K562 (cell line): ENCODE results near the gene S100A1. TPM values are rescaled to one million over a fixed set of nuclear protein-coding genes. Genes with fewer than 3 reads are reported as not detected.

Experiments
- ATAC-seq: fragments of 200-7000 bp; cut with Tn5 transposase; 3 replicates; pipeline ENCODE4 v1.9.1; 2020; ENCODE audit warnings: moderate library complexity
- BruUV-seq: library from RNA; stranded (reverse); fragments of 400-500 nt; replicated peaks from 2 replicates; lab custom pipeline; 2021; lab: Mats Ljungman, UMichigan
- CTCF ChIA-PET: fragments of 300-600 bp; formaldehyde crosslinking; extraction: SDS; loops from one replicate; lab custom pipeline; 2021; ENCODE audit warnings: low intra/inter-chr PET ratio; lab: Yijun Ruan, JAX
- POLR2A ChIA-PET: fragments of 300-600, 350-650 bp; sonication (Branson Sonifier 250); formaldehyde crosslinking; extraction: SDS; loops from one replicate; lab custom pipeline; 2021; ENCODE audit warnings: antibody characterized with exemption, inconsistent platforms; lab: Yijun Ruan, JAX
- DNase-seq, 4 experiments: peaks; one replicate each; pipeline versions ENCODE4 v3.0.0 to v3.0.0-alpha.2; 2011 to 2018; ENCODE audit warnings: low spot score in 3 of 4, mixed read lengths in 3 of 4; ENCODE audit errors: extremely low read depth in 1 of 4
- FAIRE-seq: peaks from 2 replicates; lab custom pipeline; 2011; peaks lifted over from hg19 to GRCh38; lab: Jason Lieb, UNC
- H2AFZ ChIP-seq: 2 replicates; pipeline ENCODE4 v1.6.0; 2011; ENCODE audit warnings: low read depth, low read length, control low read depth, inconsistent platforms
- H3K27ac ChIP-seq: fragments of 200-600 bp; 3 replicates; pipeline ENCODE4 v1.8.0; 2011; ENCODE audit warnings: low read depth, mild to moderate bottlenecking, control low read depth, inconsistent platforms, low read length, moderate library complexity, mixed read lengths; ENCODE audit errors: extremely low read depth
- H3K27me3 ChIP-seq, 2 experiments: fragments of 300-600 bp in 1 of 2; 2 replicates in 1 of 2; 3 replicates in 1 of 2; pipeline versions ENCODE4 v1.6.0 to v1.8.0; 2011; ENCODE audit warnings: inconsistent platforms in 2 of 2, low read length in 2 of 2, mild to moderate bottlenecking in 1 of 2, mixed read lengths in 1 of 2, moderate library complexity in 1 of 2; ENCODE audit not compliant: control insufficient read depth in 2 of 2, insufficient read depth in 2 of 2
- H3K36me3 ChIP-seq: fragments of 300-600 bp; 3 replicates; pipeline ENCODE4 v1.8.0; 2011; ENCODE audit warnings: mild to moderate bottlenecking, low read length, inconsistent platforms; ENCODE audit not compliant: control insufficient read depth, insufficient read depth
- H3K4me1 ChIP-seq, 2 experiments: fragments of 200-600 bp in 1 of 2; replicated peaks in 1 of 2; 2 replicates in 1 of 2; 3 replicates in 1 of 2; pipeline versions ENCODE4 v1.5.1 to v1.8.0; 2011; ENCODE audit warnings: inconsistent platforms in 2 of 2, low read length in 2 of 2, mild to moderate bottlenecking in 1 of 2, mixed read lengths in 1 of 2, moderate library complexity in 1 of 2; ENCODE audit not compliant: control insufficient read depth in 2 of 2, insufficient read depth in 2 of 2
- H3K4me2 ChIP-seq: 2 replicates; pipeline ENCODE4 v1.6.1; 2011; ENCODE audit warnings: low read length, control low read depth, inconsistent platforms, mixed read lengths; ENCODE audit not compliant: insufficient read depth
- H3K4me3 ChIP-seq: fragments of 200-600 bp; sonication (generic), shearing (Covaris generic); 2 replicates; pipeline ENCODE4 v1.5.1; 2016; ENCODE audit warnings: control low read depth, inconsistent platforms
- H3K79me2 ChIP-seq: fragments of 200-600 bp; 3 replicates; pipeline ENCODE4 v1.8.0; 2011; ENCODE audit warnings: low read length, inconsistent platforms; ENCODE audit not compliant: control insufficient read depth, insufficient read depth
- H3K9ac ChIP-seq, 2 experiments: 2 replicates each; pipeline versions ENCODE4 v1.6.0 to v1.6.1; 2011; ENCODE audit warnings: low read depth in 2 of 2, low read length in 2 of 2, control low read depth in 1 of 2, inconsistent platforms in 1 of 2, mild to moderate bottlenecking in 1 of 2, mixed read lengths in 1 of 2; ENCODE audit not compliant: insufficient read depth in 1 of 2
- H3K9me1 ChIP-seq: one replicate; pipeline ENCODE4 v1.6.0; 2011; ENCODE audit warnings: inconsistent platforms, mild to moderate bottlenecking, low read length, moderate library complexity; ENCODE audit not compliant: control insufficient read depth, insufficient read depth
- H3K9me3 ChIP-seq: replicated peaks from 2 replicates; pipeline ENCODE4 v1.5.1; 2011; ENCODE audit warnings: low read depth, low read length, inconsistent platforms; ENCODE audit not compliant: control insufficient read depth, insufficient read depth
- H4K20me1 ChIP-seq: replicated peaks from 2 replicates; pipeline ENCODE4 v1.6.1; 2011; ENCODE audit warnings: low read length, inconsistent platforms, mixed read lengths; ENCODE audit not compliant: control insufficient read depth, insufficient read depth
- ARID1B ChIP-seq: fragments of 450-650 bp; IDR thresholded peaks from 2 replicates; pipeline ENCODE4 v1.6.1; 2016; ENCODE audit warnings: antibody characterized with exemption, mild to moderate bottlenecking, inconsistent platforms
- CREB1 ChIP-seq, 2 experiments: sonication (generic) in 1 of 2; formaldehyde crosslinking in 1 of 2; IDR thresholded peaks; 2 replicates each; pipeline versions ENCODE4 v1.6.1 to v1.8.0; 2012 to 2022; ENCODE audit warnings: inconsistent platforms in 1 of 2, mild to moderate bottlenecking in 1 of 2, missing genetic modification reagents in 1 of 2, moderate library complexity in 1 of 2
- FOXK1 ChIP-seq: sonication (generic); formaldehyde crosslinking; IDR thresholded peaks from 2 replicates; pipeline ENCODE4 v1.8.0; 2022; ENCODE audit warnings: missing genetic modification reagents, mild to moderate bottlenecking, borderline replicate concordance
- GABPB1 ChIP-seq: sonication (generic); formaldehyde crosslinking; IDR thresholded peaks from 2 replicates; pipeline ENCODE4 v1.8.0; 2022; ENCODE audit warnings: mild to moderate bottlenecking, missing genetic modification reagents
- GTF2A2 ChIP-seq: IDR thresholded peaks from 2 replicates; pipeline ENCODE4 v1.6.1; 2016; ENCODE audit warnings: mild to moderate bottlenecking, missing genetic modification characterization, missing compliant biosample characterization
- KDM5B ChIP-seq: fragments of 200-600 bp; sonication (generic); IDR thresholded peaks from 2 replicates; pipeline ENCODE4 v1.6.1; 2012; ENCODE audit warnings: low read depth, mild to moderate bottlenecking, moderate library complexity, low read length, control low read depth, inconsistent platforms; ENCODE audit not compliant: insufficient replicate concordance
- NR1H2 ChIP-seq: sonication (generic); formaldehyde crosslinking; IDR thresholded peaks from 2 replicates; pipeline ENCODE4 v1.4.0; 2020; ENCODE audit warnings: mild to moderate bottlenecking, missing genetic modification reagents
- POLR3A ChIP-seq: IDR thresholded peaks from 2 replicates; pipeline ENCODE4 v1.6.1; 2011; ENCODE audit warnings: borderline replicate concordance, mild to moderate bottlenecking, moderate library complexity; ENCODE audit not compliant: insufficient read length, insufficient read depth; ENCODE audit errors: extremely low read depth
- POU5F1 ChIP-seq: fragments of 150-350 bp; IDR thresholded peaks from 2 replicates; pipeline ENCODE4 v1.6.1; 2014; ENCODE audit warnings: borderline replicate concordance, low read length, low read depth, mild to moderate bottlenecking; ENCODE audit not compliant: partially characterized antibody
- U2AF2 ChIP-seq: fragments of 200-400 bp; formaldehyde crosslinking; optimal IDR thresholded peaks from 2 replicates; pipeline ENCODE3; 2017; ENCODE audit warnings: low read depth, mild to moderate bottlenecking, low read length
- WGBS: fragments of 100-300 bp; shearing (Covaris generic); methylation state at CpG from one replicate; pipeline ENCODE4 v1.1.6; 2016; ENCODE audit warnings: low coverage, mixed read lengths; ENCODE audit not compliant: insufficient coverage; ENCODE audit errors: missing lambda C conversion rate; 5-methylcytosine and 5-hydroxymethylcytosine counted together
- in situ Hi-C: fragments of 300-500 bp; cut with MboI; formaldehyde crosslinking; loops from 4 replicates; pipeline ENCODE4 v1.15.0; 2018; ENCODE audit warnings: inconsistent platforms, mixed read lengths
- intact Hi-C: fragments of 100-400 bp; cut with micrococcal nuclease; formaldehyde crosslinking; loops from 2 replicates; pipeline ENCODE4 v1.14.2; 2022
- polyA plus RNA-seq, 8 experiments: library from polyadenylated mRNA; depleted of rRNA in 4 of 8; stranded (reverse) in 5 of 8; unstranded in 3 of 8; fragments of >200 nt; fragmentation: Nextera tagmentation in 2 of 8; fragmentation: Illumina TruSeq in 1 of 8; extraction: Ambion mirVana in 2 of 8; extraction: Trizol in 1 of 8; gene quantifications; 2 replicates each; pipeline versions ENCODE4 v1.2.1 to v1.2.3, GENCODE V29; 2011 to 2014; ENCODE audit warnings: inconsistent platforms in 1 of 8, missing spikeins in 1 of 8
- total RNA-seq, 7 experiments: library from RNA; depleted of rRNA in 6 of 7; stranded (reverse); fragments of >200 nt in 6 of 7; fragmentation: Illumina TruSeq in 2 of 7; extraction: Trizol in 2 of 7; gene quantifications; 2 replicates each; pipeline versions ENCODE4 v1.2.1 to v1.2.3, GENCODE V29; 2011 to 2021; ENCODE audit warnings: low replicate concordance in 1 of 7
- TF ChIP-seq, protein P1 (sequence below): fragments of 450-650 bp; formaldehyde crosslinking; conservative IDR thresholded peaks from 2 replicates; pipeline ENCODE4 v1.4.0; 2022; ENCODE audit warnings: mild to moderate bottlenecking, missing genetic modification characterization
- TF ChIP-seq, protein P2 (sequence below): fragments of 450-650 bp; IDR thresholded peaks from 2 replicates; pipeline ENCODE4 v1.6.1; 2016; ENCODE audit warnings: low read depth, mild to moderate bottlenecking, moderate library complexity
- TF ChIP-seq, protein P3 (sequence below): IDR thresholded peaks from 2 replicates; pipeline ENCODE4 v1.6.1; 2011; ENCODE audit not compliant: insufficient read length; ENCODE audit errors: extremely low read depth
- TF ChIP-seq, protein P4 (sequence below): fragments of 250-450 bp; sonication (Bioruptor Pico); IDR thresholded peaks from 2 replicates; pipeline ENCODE4 v1.8.0; 2022; ENCODE audit warnings: moderate library complexity, mild to moderate bottlenecking, inconsistent platforms

S100A1 gene
- total and polyA plus RNA-seq, 9 of the 15 experiments (the other 6 are each of a cell fraction or from before 2014, with no cell fraction given), result 0.44 to 30.1 (median 12.7) TPM

DNA sequence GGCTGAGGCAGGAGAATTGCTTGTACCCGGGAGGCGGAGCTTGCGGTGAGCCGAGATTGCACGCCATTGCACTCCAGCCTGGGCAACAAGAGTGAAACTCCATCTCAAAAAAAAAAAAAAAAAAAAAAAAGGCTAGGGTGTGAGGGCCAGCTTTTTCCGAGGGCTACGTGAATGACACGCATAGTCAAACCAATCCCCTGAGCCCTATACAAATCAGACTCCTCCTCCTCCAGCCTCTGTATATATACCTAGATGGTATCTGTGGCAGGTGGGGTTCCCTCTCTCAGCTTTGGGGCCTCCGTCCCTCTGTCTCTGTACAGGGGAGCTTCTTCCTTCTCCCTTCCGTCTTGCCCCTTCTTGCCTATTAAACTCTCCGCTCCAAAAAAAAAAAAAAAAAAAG, 22.0 kb upstream of the S100A1 start:
- no TSS peak for BruUV-seq
- 66% methylated on average over 9 of the region's 11 CpGs for WGBS
- ChIA-PET CTCF (no interaction called here), POLR2A (interaction anchor here (0.5 to 0.7 kb wide), 3 partner anchors 42 to 371 kb away, joined by 3 read pairs; no protein-coding TSS in a partner anchor)
- intact Hi-C loops (no loop called here), in situ Hi-C loops (no loop called here)
- Histone ChIP-seq H3K4me1 (peaks cover 29 to 37% of the 10 kb centered on the region in 2 experiments), H3K79me2 (no peaks in the 10 kb centered on the region), H3K9me3 (no peaks in the 10 kb centered on the region), H3K9me1 (peaks cover 6% of the 10 kb centered on the region), H3K27ac (no peak overlapping the region), H3K9ac (no peak overlapping the region), H3K27me3 (no peaks in the 10 kb centered on the region), H3K36me3 (no peaks in the 10 kb centered on the region), H4K20me1 (no peaks in the 10 kb centered on the region), H2AFZ (no peak overlapping the region), H3K4me3 (no peak overlapping the region), H3K4me2 (no peak overlapping the region)
- DNase-seq (no peak), FAIRE-seq (no peak), ATAC-seq (no peak)
- TF ChIP-seq ARID1B (no peak), NR1H2 (no peak), POU5F1 (no peak), CREB1 (IDR thresholded peaks at IDR 0.05) (no peak), CREB1 (CRISPR knock-in tag; IDR thresholded peaks at IDR 0.05) (no peak), GABPB1 (CRISPR knock-in tag) (no peak), FOXK1 (no peak), GTF2A2 (no peak), KDM5B (no peak), U2AF2 (no peak), POLR3A (no peak)
- TF ChIP-seq, protein P1, sequence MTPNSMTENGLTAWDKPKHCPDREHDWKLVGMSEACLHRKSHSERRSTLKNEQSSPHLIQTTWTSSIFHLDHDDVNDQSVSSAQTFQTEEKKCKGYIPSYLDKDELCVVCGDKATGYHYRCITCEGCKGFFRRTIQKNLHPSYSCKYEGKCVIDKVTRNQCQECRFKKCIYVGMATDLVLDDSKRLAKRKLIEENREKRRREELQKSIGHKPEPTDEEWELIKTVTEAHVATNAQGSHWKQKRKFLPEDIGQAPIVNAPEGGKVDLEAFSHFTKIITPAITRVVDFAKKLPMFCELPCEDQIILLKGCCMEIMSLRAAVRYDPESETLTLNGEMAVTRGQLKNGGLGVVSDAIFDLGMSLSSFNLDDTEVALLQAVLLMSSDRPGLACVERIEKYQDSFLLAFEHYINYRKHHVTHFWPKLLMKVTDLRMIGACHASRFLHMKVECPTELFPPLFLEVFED (CRISPR knock-in tag), result no peak
- TF ChIP-seq, protein P2, sequence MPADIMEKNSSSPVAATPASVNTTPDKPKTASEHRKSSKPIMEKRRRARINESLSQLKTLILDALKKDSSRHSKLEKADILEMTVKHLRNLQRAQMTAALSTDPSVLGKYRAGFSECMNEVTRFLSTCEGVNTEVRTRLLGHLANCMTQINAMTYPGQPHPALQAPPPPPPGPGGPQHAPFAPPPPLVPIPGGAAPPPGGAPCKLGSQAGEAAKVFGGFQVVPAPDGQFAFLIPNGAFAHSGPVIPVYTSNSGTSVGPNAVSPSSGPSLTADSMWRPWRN, result no peak
- TF ChIP-seq, protein P3, sequence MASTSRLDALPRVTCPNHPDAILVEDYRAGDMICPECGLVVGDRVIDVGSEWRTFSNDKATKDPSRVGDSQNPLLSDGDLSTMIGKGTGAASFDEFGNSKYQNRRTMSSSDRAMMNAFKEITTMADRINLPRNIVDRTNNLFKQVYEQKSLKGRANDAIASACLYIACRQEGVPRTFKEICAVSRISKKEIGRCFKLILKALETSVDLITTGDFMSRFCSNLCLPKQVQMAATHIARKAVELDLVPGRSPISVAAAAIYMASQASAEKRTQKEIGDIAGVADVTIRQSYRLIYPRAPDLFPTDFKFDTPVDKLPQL, result no peak
- TF ChIP-seq, protein P4, sequence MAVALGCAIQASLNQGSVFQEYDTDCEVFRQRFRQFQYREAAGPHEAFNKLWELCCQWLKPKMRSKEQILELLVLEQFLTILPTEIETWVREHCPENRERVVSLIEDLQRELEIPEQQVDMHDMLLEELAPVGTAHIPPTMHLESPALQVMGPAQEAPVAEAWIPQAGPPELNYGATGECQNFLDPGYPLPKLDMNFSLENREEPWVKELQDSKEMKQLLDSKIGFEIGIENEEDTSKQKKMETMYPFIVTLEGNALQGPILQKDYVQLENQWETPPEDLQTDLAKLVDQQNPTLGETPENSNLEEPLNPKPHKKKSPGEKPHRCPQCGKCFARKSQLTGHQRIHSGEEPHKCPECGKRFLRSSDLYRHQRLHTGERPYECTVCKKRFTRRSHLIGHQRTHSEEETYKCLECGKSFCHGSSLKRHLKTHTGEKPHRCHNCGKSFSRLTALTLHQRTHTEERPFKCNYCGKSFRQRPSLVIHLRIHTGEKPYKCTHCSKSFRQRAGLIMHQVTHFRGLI (CRISPR knock-in tag), result no peak
